H9 (cell line): ENCODE measurements around the gene MYRF. TPM values are rescaled to one million over a fixed set of nuclear protein-coding genes. Genes with fewer than 3 reads are reported as not detected.

Source experiments
- DNase-seq: peaks from one replicate; pipeline ENCODE4 v3.0.0-alpha.2; 2017
- H2AFZ ChIP-seq: one replicate; pipeline ENCODE4 v1.6.1; 2013; ENCODE audit warnings: mild to moderate bottlenecking, low read length, control low read depth, moderate library complexity
- H2AK5ac ChIP-seq: 2 replicates; pipeline ENCODE4 v1.6.1; 2013; ENCODE audit warnings: low read length, control low read depth, mixed read lengths; ENCODE audit not compliant: insufficient read length
- H2BK120ac ChIP-seq: one replicate; pipeline ENCODE4 v1.6.1; 2013; ENCODE audit warnings: low read depth, mild to moderate bottlenecking, low read length, control low read depth, inconsistent platforms; ENCODE audit not compliant: poor library complexity, severe bottlenecking
- H2BK12ac ChIP-seq: 2 replicates; pipeline ENCODE4 v1.6.1; 2013; ENCODE audit warnings: low read length, control low read depth, mixed read lengths, low read depth; ENCODE audit not compliant: insufficient read length
- H2BK15ac ChIP-seq: 2 replicates; pipeline ENCODE4 v1.6.1; 2013; ENCODE audit warnings: low read depth, low read length, control low read depth
- H2BK20ac ChIP-seq: one replicate; pipeline ENCODE4 v1.6.1; 2013; ENCODE audit warnings: low read depth, mild to moderate bottlenecking, low read length, control low read depth, inconsistent platforms; ENCODE audit not compliant: poor library complexity, severe bottlenecking
- H2BK5ac ChIP-seq: 2 replicates; pipeline ENCODE4 v1.6.1; 2013; ENCODE audit warnings: low read length, control low read depth, mixed read lengths; ENCODE audit not compliant: insufficient read length
- H3K14ac ChIP-seq: 2 replicates; pipeline ENCODE4 v1.6.1; 2013; ENCODE audit warnings: low read length, control low read depth; ENCODE audit not compliant: insufficient read depth
- H3K18ac ChIP-seq: 2 replicates; pipeline ENCODE4 v1.6.1; 2013; ENCODE audit warnings: low read depth, mild to moderate bottlenecking, mixed read lengths, low read length, control low read depth; ENCODE audit not compliant: insufficient read length
- H3K23ac ChIP-seq: 2 replicates; pipeline ENCODE4 v1.6.1; 2013; ENCODE audit warnings: low read length, control low read depth, mixed read lengths, low read depth; ENCODE audit not compliant: insufficient read length
- H3K23me2 ChIP-seq: 2 replicates; pipeline ENCODE4 v1.6.1; 2013; ENCODE audit warnings: low read depth, mild to moderate bottlenecking, mixed read lengths, low read length, control low read depth; ENCODE audit not compliant: insufficient read length, poor library complexity, severe bottlenecking
- H3K27ac ChIP-seq: 2 replicates; pipeline ENCODE4 v1.5.1; 2013; ENCODE audit warnings: low read length, control low read depth, mixed read lengths, low read depth; ENCODE audit not compliant: insufficient read length
- H3K27me3 ChIP-seq: 2 replicates; pipeline ENCODE4 v1.6.1; 2013; ENCODE audit warnings: low read length, control low read depth, inconsistent platforms; ENCODE audit not compliant: insufficient read depth
- H3K4ac ChIP-seq: 2 replicates; pipeline ENCODE4 v1.6.1; 2013; ENCODE audit warnings: low read depth, mild to moderate bottlenecking, control low read depth, inconsistent platforms, low read length, moderate library complexity
- H3K4me1 ChIP-seq: 2 replicates; pipeline ENCODE4 v1.6.1; 2013; ENCODE audit warnings: low read length, control low read depth, inconsistent platforms; ENCODE audit not compliant: insufficient read depth
- H3K4me2 ChIP-seq: 2 replicates; pipeline ENCODE4 v1.6.1; 2013; ENCODE audit warnings: low read length, control low read depth, mixed read lengths; ENCODE audit not compliant: insufficient read length, insufficient read depth
- H3K56ac ChIP-seq: 2 replicates; pipeline ENCODE4 v1.6.1; 2013; ENCODE audit warnings: low read depth, mild to moderate bottlenecking, mixed read lengths, low read length, control low read depth; ENCODE audit not compliant: insufficient read length
- H3K79me1 ChIP-seq: 2 replicates; pipeline ENCODE4 v1.6.1; 2013; ENCODE audit warnings: low read depth, mild to moderate bottlenecking, moderate library complexity, low read length, control low read depth, inconsistent platforms; ENCODE audit not compliant: insufficient read depth, poor library complexity, severe bottlenecking
- H3K79me2 ChIP-seq: 2 replicates; pipeline ENCODE4 v1.6.1; 2013; ENCODE audit warnings: low read length, control low read depth, inconsistent platforms; ENCODE audit not compliant: insufficient read depth
- H3K9ac ChIP-seq: 2 replicates; pipeline ENCODE4 v1.6.1; 2013; ENCODE audit warnings: low read length, control low read depth, mixed read lengths; ENCODE audit not compliant: insufficient read length; ENCODE audit errors: extremely low read depth
- H3K9me3 ChIP-seq: one replicate; pipeline ENCODE4 v1.6.1; 2013; ENCODE audit warnings: low read depth, low read length, inconsistent platforms; ENCODE audit not compliant: control insufficient read depth
- H3T11ph ChIP-seq: one replicate; pipeline ENCODE4 v1.6.1; 2013; ENCODE audit warnings: mild to moderate bottlenecking, low read length, control low read depth, inconsistent platforms
- H4K20me1 ChIP-seq: one replicate; pipeline ENCODE4 v1.6.1; 2013; ENCODE audit not compliant: control insufficient read depth, insufficient read length, insufficient read depth
- H4K5ac ChIP-seq: 2 replicates; pipeline ENCODE4 v1.6.1; 2013; ENCODE audit warnings: low read depth, mild to moderate bottlenecking, mixed read lengths, low read length, control low read depth; ENCODE audit not compliant: insufficient read length
- H4K8ac ChIP-seq: replicated peaks from 2 replicates; pipeline ENCODE4 v1.6.1; 2013; ENCODE audit warnings: low read length, control low read depth, mixed read lengths, low read depth; ENCODE audit not compliant: insufficient read length
- H4K91ac ChIP-seq: 2 replicates; pipeline ENCODE4 v1.6.1; 2013; ENCODE audit warnings: low read depth, mild to moderate bottlenecking, moderate library complexity, mixed read lengths, low read length, control low read depth; ENCODE audit not compliant: insufficient read length
- H3K27ac Mint-ChIP-seq, 3 experiments: 2 replicates in 2 of 3; 3 replicates in 1 of 3; pipeline ENCODE4 v1.8.0; 2020 to 2021; ENCODE audit warnings: mixed read lengths in 3 of 3, mild to moderate bottlenecking in 1 of 3, moderate library complexity in 1 of 3
- H3K27me3 Mint-ChIP-seq: 2 replicates; pipeline ENCODE4 v1.8.0; 2021; ENCODE audit warnings: low read depth, mild to moderate bottlenecking, moderate library complexity, mixed read lengths
- H3K36me3 Mint-ChIP-seq, 3 experiments: 2 replicates in 2 of 3; 3 replicates in 1 of 3; pipeline ENCODE4 v1.8.0; 2020 to 2021; ENCODE audit warnings: low read depth in 3 of 3, mixed read lengths in 3 of 3; ENCODE audit not compliant: insufficient read depth in 1 of 3
- H3K4me1 Mint-ChIP-seq, 2 experiments: 2 replicates each; pipeline ENCODE4 v1.8.0; 2020; ENCODE audit warnings: mixed read lengths in 2 of 2
- H3K4me3 Mint-ChIP-seq, 2 experiments: 2 replicates in 1 of 2; 3 replicates in 1 of 2; pipeline ENCODE4 v1.8.0; 2020 to 2021; ENCODE audit warnings: mild to moderate bottlenecking in 2 of 2, mixed read lengths in 2 of 2, moderate library complexity in 1 of 2
- H3K9me3 Mint-ChIP-seq, 2 experiments: 2 replicates in 1 of 2; 3 replicates in 1 of 2; pipeline ENCODE4 v1.8.0; 2020; ENCODE audit warnings: mild to moderate bottlenecking in 2 of 2, mixed read lengths in 2 of 2, moderate library complexity in 1 of 2
- WGBS: extraction: QIAGEN DNeasy Blood & Tissue Kit; methylation state at CpG from one replicate; pipeline ENCODE4 v1.1.7; 2013; ENCODE audit warnings: missing lambda C conversion rate, low lambda C conversion rate, mixed read lengths; ENCODE audit not compliant: insufficient read length; ENCODE audit errors: extremely low coverage; 5-methylcytosine and 5-hydroxymethylcytosine counted together
- total RNA-seq: library from RNA; stranded (reverse); gene quantifications from 2 replicates; pipeline ENCODE4 v1.2.1, GENCODE V29; 2021
- TF ChIP-seq, protein P1 (sequence below): fragments of 200-600 bp; sonication (generic); conservative IDR thresholded peaks from 3 replicates; pipeline ENCODE4 v1.8.0; 2021; ENCODE audit warnings: antibody characterized with exemption, mild to moderate bottlenecking

The MYRF gene
- total RNA-seq, 1 experiment from 2014 or later: 13.9 TPM

DNA sequence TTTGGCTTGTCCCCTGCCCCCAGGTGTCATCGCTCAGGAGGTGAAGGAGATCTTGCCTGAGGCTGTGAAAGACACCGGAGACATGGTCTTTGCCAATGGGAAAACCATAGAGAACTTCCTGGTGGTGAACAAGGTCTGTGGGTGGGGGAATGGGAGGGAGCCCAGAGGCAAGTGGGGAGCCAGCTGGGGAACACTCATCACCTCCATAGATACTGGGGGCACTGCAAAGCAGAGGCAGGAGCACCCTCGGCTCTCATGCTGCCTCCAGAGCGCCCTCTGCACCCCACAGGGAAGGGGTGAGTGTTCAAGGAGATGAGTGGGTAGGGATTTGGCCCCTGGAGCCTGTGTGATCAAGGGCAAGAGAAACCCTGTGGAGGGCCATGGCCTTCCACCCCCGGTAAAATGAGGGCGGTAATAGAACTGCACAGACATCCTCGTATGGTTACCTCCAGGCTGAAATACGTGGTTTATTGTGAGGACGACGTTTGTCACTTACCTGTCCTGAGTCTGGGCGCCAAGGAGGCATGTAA lies 26.0 kb downstream of the MYRF start:
- Histone ChIP-seq H4K5ac (no peak overlapping the region), H4K20me1 (no peaks in the 10 kb centered on the region), H3K79me2 (no peaks in the 10 kb centered on the region), H3K9me3 (no peaks in the 10 kb centered on the region), H2AFZ (no peak overlapping the region), H2AK5ac (no peak overlapping the region), H3K27ac (no peak overlapping the region), H3K14ac (no peak overlapping the region), H3K18ac (no peak overlapping the region), H3K9ac (no peak overlapping the region), H2BK12ac (no peak overlapping the region), H4K8ac (no peak overlapping the region), H4K91ac (no peak overlapping the region), H3K27me3 (no peaks in the 10 kb centered on the region), H3K4me2 (no peak overlapping the region), H2BK5ac (no peak overlapping the region), H2BK20ac (no peak overlapping the region), H3K4ac (no peak overlapping the region), H3T11ph (no peak overlapping the region), H3K23ac (no peak overlapping the region), H3K56ac (no peak overlapping the region), H3K79me1 (no peaks in the 10 kb centered on the region), H2BK120ac (no peak overlapping the region), H3K4me1 (no peaks in the 10 kb centered on the region), H2BK15ac (no peak overlapping the region), H3K23me2 (no peaks in the 10 kb centered on the region)
- Mint-ChIP-seq H3K4me3 (no peak overlapping the region), H3K4me1 (peaks cover 19 to 20% of the 10 kb centered on the region in 2 experiments), H3K36me3 (peaks cover 3 to 23% (median 17%) of the 10 kb centered on the region in 3 experiments), H3K27ac (peak overlapping the region in 2 of 3 experiments; percentile 22 to 76; a peak in 2 of 7 replicates), H3K27me3 (peaks cover 2% of the 10 kb centered on the region; the same call in 1 of the 2 replicates), H3K9me3 (peaks cover 0 to 5% of the 10 kb centered on the region in 2 experiments; a peak in 2 of 5 replicates)
- no CpG with 5 or more reads among the region's 11 CpGs for WGBS
- TF ChIP-seq, protein P1, sequence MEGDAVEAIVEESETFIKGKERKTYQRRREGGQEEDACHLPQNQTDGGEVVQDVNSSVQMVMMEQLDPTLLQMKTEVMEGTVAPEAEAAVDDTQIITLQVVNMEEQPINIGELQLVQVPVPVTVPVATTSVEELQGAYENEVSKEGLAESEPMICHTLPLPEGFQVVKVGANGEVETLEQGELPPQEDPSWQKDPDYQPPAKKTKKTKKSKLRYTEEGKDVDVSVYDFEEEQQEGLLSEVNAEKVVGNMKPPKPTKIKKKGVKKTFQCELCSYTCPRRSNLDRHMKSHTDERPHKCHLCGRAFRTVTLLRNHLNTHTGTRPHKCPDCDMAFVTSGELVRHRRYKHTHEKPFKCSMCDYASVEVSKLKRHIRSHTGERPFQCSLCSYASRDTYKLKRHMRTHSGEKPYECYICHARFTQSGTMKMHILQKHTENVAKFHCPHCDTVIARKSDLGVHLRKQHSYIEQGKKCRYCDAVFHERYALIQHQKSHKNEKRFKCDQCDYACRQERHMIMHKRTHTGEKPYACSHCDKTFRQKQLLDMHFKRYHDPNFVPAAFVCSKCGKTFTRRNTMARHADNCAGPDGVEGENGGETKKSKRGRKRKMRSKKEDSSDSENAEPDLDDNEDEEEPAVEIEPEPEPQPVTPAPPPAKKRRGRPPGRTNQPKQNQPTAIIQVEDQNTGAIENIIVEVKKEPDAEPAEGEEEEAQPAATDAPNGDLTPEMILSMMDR: no peak
- no peak for DNase-seq
